WERI-Rb-1 (cell line): ENCODE results near the gene ARVCF.
"Not testable (repeated sequence)": the region's sequence is repeated elsewhere in the genome, so short reads cannot be mapped to it uniquely, and the experiment has no call there.

Experiments
- DNase-seq: peaks from one replicate; pipeline ENCODE4 v3.0.0-alpha.2; 2020
- H3K27ac ChIP-seq: fragments of 250-450 bp; sonication (Bioruptor Pico); 2 replicates; pipeline ENCODE4 v1.5.1; 2020; ENCODE audit warnings: mild to moderate bottlenecking, moderate library complexity
- H3K27me3 ChIP-seq: fragments of 250-450 bp; sonication (Bioruptor Pico); 2 replicates; pipeline ENCODE4 v1.5.1; 2021; ENCODE audit warnings: mild to moderate bottlenecking, low read depth, moderate library complexity; ENCODE audit not compliant: insufficient read depth, severe bottlenecking
- H3K36me3 ChIP-seq: fragments of 250-450 bp; sonication (Bioruptor Pico); 2 replicates; pipeline ENCODE4 v1.5.1; 2020; ENCODE audit warnings: mild to moderate bottlenecking, moderate library complexity
- H3K4me3 ChIP-seq: 2 replicates; pipeline ENCODE4 v1.5.1; 2011; ENCODE audit warnings: low read depth, mild to moderate bottlenecking, control low read depth, low read length
- H3K9me3 ChIP-seq: fragments of 250-450 bp; sonication (Bioruptor Pico); 2 replicates; pipeline ENCODE4 v1.5.1; 2021; ENCODE audit warnings: mild to moderate bottlenecking, moderate library complexity; ENCODE audit not compliant: severe bottlenecking
- CTCF ChIP-seq: IDR thresholded peaks from 2 replicates; pipeline ENCODE4 v1.5.1; 2011; ENCODE audit warnings: low read depth, mild to moderate bottlenecking, control low read depth, inconsistent platforms, low read length

ARVCF gene

GRCh38 chr22:19927696-19928095, 88.9 kb downstream of the ARVCF start:
- no peak for DNase-seq
- H3K36me3 ChIP-seq = no peaks in the 10 kb centered on the region
- H3K27ac ChIP-seq = no peak overlapping the region
- TF ChIP-seq CTCF = no peak
- H3K27me3 ChIP-seq = no peaks in the 10 kb centered on the region
- no peaks in the 10 kb centered on the region for H3K9me3 ChIP-seq
- H3K4me3 ChIP-seq = no peak overlapping the region

- not testable (repeated sequence) for H3K36me3 ChIP-seq, H3K27ac ChIP-seq, H3K4me3 ChIP-seq, H3K9me3 ChIP-seq, DNase-seq, H3K27me3 ChIP-seq
Observed at GRCh38 chr22:19926028-19926427, 90.6 kb downstream of the ARVCF start.

GRCh38 chr22:19923914-19924513, 92.6 kb downstream of the ARVCF start:
- no peaks in the 10 kb centered on the region for H3K9me3 ChIP-seq
- no peaks in the 10 kb centered on the region for H3K36me3 ChIP-seq
- no peak for DNase-seq
- H3K27ac ChIP-seq = no peak overlapping the region
- H3K27me3 ChIP-seq = no peaks in the 10 kb centered on the region
- TF ChIP-seq CTCF = no peak
- no peak overlapping the region for H3K4me3 ChIP-seq

GRCh38 chr22:19921544-19922081, 95.0 kb downstream of the ARVCF start:
- H3K4me3 ChIP-seq = no peak overlapping the region
- H3K27me3 ChIP-seq = no peaks in the 10 kb centered on the region
- no peaks in the 10 kb centered on the region for H3K9me3 ChIP-seq
- no peak for TF ChIP-seq CTCF
- no peak for DNase-seq
- H3K36me3 ChIP-seq = no peaks in the 10 kb centered on the region; the same call in 1 of the 2 replicates
- no peak overlapping the region for H3K27ac ChIP-seq
